GM10847 (cell line): ENCODE results near the gene KLF1.
A peak's percentile ranks its signal among the peaks of the same experiment; 100 is the strongest.

Source experiments
- POLR2A ChIP-seq: IDR thresholded peaks from 2 replicates; pipeline ENCODE4 v1.6.1; 2011; ENCODE audit not compliant: insufficient read length; ENCODE audit errors: extremely low read depth

The KLF1 gene

GRCh38 chr19:12880551-12881171, 6.3 kb downstream of the KLF1 start:
- no peak for TF ChIP-seq POLR2A

GRCh38 chr19:12875086-12875485, 11.9 kb downstream of the KLF1 start:
- no peak for TF ChIP-seq POLR2A

- no peak for TF ChIP-seq POLR2A
Measured at GRCh38 chr19:12873891-12874745, 12.9 kb downstream of the KLF1 start.

GRCh38 chr19:12872941-12873890, 13.8 kb downstream of the KLF1 start:
- TF ChIP-seq POLR2A = no peak

- TF ChIP-seq POLR2A = no peak
Measured at GRCh38 chr19:12872255-12872654, 14.7 kb downstream of the KLF1 start.

- no peak for TF ChIP-seq POLR2A
Measured at GRCh38 chr19:12871681-12872080, 15.3 kb downstream of the KLF1 start.

- no peak for TF ChIP-seq POLR2A
Measured at GRCh38 chr19:12868540-12869112, 18.4 kb downstream of the KLF1 start.

GRCh38 chr19:12867120-12868099, 19.6 kb downstream of the KLF1 start:
- peak; percentile 23 for TF ChIP-seq POLR2A

- no peak for TF ChIP-seq POLR2A
Measured at GRCh38 chr19:12866416-12867119, 20.4 kb downstream of the KLF1 start.

- TF ChIP-seq POLR2A = no peak
Measured at GRCh38 chr19:12865746-12866415, 21.1 kb downstream of the KLF1 start.

- no peak for TF ChIP-seq POLR2A
Measured at GRCh38 chr19:12864721-12865715, 22.0 kb downstream of the KLF1 start.

GRCh38 chr19:12864143-12864542, 22.9 kb downstream of the KLF1 start:
- TF ChIP-seq POLR2A = no peak
